T-helper 2 cell treated with Interferon-gamma antibody and Interleukin-4, amounts not matched to agents 100 ng/mL and 5 ng/mL, for 36 hours (primary cell): ENCODE results near the gene DOP1A. TPM values are rescaled to one million over a fixed set of nuclear protein-coding genes. Genes with fewer than 3 reads are reported as not detected.

ENCODE experiments used
- intact Hi-C: fragments of 100-400 bp; cut with micrococcal nuclease; formaldehyde crosslinking; loops from one replicate; pipeline ENCODE4 v1.15.1; 2023
- total RNA-seq: library from RNA; stranded (reverse); gene quantifications from 2 replicates; pipeline ENCODE4 v1.2.3, GENCODE V29; 2022

Gene DOP1A
- total RNA-seq, 1 donor from 2014 or later, result 13.6 TPM

DNA sequence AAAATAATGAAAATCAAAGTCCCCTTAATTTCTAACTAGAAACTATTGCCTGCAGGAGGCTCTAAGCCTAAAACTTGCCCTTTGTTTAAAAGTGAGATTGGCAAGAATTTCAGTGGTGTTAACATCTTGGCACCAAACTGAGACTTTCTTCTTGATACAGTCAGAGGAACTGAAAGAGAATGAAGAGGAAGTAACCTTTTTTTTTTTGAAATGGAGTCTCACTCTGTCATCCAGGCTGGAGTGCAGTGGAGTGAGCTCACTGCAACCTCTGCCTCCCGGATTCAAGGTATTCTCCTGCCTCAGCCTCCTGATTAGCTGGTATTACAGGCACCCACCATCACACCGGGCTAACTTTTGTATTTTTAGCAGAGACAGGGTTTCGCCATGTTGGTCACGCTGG lies 3.6 kb downstream of the DOP1A start:
- intact Hi-C loops, result no loop called here

DNA sequence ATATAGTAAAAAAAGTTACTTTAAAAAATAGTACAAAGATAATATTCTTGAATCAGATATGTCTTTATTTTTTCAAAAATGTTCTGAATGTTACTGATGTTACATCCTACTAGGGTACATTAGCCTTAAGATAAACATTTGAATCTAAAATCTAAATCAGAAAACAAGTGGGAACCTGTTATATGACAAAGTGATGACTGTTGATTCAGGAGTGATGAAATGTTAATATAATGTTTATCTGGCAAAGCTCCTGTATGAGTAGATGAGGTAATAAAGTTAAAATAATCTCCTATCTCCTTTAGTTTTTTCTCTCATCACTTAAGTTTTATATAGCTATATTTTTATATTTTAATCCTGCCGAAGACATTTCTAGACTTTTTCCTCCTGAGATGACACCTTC lies 4.2 kb downstream of the DOP1A start:
- intact Hi-C loops, result no loop called here

DNA sequence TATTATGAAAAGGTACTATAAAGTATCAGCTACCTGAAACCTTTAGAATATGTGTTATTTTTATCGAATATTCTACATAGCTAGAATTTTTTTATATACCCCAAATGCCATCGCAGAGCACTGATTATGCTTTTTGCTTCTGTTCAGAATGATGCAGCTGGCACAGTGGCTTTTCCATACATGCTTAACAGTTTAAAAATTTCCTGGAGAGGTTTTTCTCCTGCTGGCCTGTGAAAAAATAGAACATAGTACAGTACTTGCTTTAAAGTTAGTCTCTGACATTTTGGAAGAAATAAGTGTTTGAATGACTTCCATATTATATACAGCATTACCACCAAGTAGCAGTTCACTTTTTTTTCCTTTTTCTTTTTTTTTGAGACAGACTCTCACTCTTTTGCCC lies 5.3 kb downstream of the DOP1A start:
- intact Hi-C loops, result no loop called here

DNA sequence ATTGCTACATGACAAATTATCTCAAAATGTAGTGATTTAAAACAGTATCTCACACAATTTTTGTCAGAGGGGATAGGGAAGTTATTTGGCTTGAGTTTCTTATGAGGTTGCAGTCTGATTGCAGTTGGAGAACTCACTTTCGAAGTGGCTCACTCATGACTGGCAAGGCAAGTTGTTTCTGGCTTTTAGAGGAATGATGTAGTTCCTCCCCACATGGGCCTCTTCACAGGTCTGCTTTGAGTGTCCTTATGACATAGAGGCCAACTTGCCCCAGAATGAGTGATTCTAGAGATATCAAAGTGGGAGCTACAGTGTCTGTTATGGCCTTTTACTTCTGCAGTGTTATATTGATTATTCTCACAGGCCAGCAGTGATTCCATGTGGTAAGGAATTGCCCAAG lies 6.1 kb downstream of the DOP1A start:
- intact Hi-C loops, result no loop called here

DNA sequence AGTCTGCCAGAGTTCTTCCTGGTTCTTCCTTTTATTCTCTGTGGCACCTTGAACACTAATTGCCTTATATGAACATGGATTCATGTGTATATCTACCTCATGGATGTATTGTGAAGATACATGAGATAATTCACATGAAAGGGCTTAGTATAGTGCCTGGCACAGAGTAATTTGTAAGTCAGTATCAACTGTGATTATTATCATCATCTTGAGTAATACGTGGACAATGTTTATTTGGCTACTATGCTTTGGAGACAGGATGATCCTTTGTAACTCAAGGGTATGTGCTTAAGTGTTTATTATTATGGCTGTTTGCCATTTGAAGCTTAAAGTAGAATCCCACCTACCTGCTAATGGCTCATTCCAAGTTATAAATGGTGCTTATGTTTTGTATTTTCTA lies 16.0 kb downstream of the DOP1A start:
- intact Hi-C loops, result no loop called here

DNA sequence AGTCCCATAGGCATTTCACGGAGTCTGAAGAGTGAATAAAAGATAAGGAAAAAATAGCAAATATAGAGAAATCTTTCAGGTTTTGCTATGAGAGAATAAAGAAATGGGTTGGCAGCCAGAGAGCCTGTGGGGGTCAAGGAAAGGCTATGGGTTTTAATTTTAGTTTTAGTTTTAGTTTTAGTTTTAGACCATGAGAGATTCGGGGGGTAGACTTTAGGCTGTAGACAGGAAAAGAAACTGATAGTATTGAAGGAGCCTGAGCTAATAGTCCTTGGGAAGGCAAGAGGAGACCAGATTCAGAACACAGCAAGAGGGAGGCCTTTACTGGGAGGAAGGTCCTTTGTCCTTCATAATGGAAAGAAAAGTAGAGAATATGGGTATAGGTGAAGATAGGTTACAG lies 19.3 kb downstream of the DOP1A start:
- intact Hi-C loops, result no loop called here

DNA sequence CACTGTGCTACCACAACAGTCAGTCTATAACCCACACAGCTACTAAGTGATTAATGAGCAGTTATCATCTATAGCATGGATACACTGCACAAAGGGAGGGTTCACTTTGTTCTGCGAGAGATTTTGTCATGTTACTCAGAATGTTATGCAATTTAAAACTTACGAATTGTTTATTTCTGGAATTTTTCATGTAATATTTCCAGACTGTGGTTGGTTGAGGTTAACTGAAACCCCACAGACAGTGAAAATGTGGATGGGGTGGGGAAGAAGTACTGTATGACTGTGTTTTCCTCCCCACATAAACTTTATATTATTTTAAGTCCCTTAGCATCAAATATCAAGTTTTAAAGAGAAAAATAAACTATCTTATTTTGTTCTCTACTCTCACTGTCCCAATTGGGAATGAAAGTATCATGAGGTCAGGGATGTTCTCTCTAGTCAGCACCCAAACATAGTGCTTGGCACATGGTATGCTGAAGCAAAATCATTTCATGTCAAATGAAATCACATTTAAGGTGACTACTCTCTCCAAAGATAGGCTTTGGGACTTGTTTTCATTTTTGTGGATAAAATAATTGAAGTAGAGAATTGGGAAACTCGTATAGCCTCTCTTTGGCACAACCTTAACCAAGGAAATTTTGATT lies 25.4 kb downstream of the DOP1A start:
- intact Hi-C loops, result no loop called here

DNA sequence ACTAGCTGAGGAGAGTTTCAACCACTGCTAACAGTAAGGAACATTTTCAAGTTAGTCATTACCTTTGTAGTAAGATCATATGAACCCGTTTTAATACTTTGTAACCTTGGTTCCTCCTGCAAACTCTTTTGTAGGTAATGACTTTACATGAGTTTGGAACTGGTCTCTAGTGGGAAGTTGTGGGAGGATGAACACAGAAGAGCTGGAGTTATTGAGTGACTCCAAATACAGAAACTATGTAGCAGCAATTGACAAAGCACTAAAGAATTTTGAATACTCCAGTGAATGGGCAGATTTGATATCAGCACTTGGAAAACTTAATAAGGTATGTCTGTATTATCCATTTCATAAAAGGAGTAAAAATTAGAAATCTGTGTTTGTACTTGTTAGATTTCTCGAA lies 29.3 kb downstream of the DOP1A start:
- intact Hi-C loops, result no loop called here

DNA sequence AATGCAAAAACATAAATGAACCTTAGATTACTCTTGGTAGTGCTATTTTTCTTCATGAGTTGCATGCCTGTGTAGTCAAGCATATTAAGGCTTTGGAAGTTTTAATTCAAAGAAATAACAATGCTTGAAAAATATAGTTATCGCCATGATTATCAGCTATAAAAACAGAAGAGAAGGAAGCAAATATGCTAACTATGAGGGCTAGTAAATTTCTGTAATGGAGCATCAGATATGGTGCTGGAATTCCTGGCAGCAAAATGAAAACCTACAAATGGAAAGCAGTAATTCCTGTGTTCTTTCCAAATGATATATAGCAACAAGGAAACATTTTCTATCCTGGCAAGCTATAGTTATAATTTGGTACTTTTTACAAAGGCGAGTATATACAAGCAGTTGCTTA lies 29.7 kb downstream of the DOP1A start:
- intact Hi-C loops, result no loop called here

DNA sequence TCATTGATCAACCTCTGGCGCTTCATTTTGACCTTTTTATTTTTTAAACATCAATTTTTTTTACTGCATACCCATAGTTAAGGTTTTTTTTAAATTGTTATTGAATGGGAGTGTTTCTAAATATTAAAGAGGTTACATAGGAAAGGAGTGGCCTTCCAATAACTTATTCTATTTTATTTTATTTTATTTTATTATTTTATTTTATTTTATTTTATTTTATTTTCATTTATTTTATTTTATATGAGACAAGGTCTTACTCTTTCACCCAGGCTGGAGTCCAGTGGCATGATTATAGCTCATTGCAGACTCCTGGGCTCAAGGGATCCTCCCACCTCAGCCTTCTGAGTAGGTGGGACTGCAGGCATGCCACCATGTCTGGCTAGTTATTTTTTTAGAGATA lies 30.2 kb downstream of the DOP1A start:
- intact Hi-C loops, result no loop called here

DNA sequence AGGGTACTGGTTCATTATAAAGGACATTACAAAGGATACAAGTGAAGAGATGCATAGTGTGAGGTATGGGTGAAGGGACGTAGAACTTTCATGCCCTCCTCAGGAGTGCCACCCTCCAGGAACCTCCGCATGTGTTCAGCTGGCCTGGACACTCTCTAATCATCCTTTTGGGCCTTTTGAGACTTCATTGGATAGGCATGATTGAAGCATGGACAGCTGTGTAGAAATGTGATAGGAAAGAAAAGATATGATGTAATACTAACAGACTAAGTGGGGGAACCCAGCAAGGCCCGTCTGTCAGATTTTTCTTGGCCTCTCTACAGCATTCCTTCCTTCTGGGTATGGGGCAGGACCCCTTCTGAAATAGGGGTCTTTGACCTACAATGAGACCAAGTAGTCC lies 31.1 kb downstream of the DOP1A start:
- intact Hi-C loops, result no loop called here

DNA sequence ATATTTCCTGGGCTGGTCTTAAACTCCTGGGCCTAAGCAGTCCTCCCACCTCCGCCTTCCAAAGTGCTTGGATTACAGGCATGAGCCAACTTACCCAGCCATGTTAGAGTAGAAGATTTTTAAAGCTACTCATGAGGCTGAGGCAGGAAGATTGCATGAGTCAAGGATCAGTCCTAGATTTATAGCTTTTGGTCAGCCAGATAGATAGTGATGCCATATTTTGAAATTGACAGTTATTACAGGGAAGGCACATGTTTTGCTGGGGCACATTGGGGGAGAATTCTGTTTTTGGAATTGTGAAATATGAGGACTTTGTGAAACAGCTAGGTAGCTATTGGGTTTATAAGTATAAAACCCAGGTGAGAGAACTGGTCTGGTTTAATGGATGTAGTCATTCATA lies 40.9 kb downstream of the DOP1A start:
- intact Hi-C loops, result no loop called here

DNA sequence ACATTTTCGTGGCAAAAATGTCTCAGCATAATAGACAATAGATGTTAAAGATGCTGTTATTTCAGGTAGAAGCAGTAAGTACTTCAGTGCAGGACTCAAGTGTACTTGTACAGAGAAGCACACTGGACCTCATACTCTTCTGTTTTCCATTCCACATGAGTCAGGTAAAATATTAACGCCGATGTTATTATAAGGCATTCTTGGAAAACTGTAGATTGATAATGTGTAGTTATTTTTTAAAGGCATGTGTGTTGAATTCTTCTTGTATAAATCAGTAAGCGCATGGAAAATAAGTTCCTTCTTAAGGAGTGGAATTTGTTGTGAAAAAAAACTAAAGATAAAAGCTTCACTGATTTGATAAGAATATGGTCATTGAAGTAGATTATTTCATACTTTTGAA lies 45.8 kb downstream of the DOP1A start:
- intact Hi-C loops, result no loop called here

DNA sequence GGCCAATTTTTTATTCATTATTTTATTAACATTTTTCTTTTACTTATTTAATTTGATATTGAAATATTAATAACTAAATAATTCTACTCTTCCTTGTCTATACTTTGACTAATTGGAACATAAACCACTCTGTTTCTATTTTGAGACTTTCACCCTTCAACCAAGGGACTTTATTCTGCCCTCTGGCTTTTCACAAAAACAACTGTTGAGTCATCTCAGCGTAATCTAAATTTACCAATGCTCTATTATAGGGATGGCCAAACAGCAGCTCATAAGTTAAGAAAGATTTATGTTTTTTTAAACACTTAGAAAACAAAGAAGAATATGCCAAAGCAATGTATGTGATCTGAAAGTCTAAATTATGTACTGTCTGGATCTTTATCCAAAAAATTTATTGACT lies 46.7 kb downstream of the DOP1A start:
- intact Hi-C loops, result no loop called here

DNA sequence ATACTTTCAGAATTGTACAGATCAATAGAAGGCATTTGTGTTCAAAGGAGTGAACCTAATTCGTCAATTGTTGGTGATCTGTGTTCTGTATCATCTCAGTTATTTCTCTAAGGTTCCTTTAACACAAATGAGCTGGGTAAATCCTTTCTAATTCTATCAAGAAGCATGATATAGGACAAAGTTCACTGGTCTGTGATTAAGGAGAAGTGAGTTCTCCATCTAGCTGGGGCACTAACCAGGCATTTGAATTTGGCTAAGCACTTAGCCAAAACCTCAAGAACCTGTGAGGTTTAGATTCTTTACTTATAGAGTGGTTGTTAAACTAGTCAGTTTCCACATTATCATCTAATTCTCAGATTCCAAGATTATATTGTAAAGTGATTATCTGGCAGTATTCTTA lies 50.3 kb downstream of the DOP1A start:
- intact Hi-C loops, result no loop called here

DNA sequence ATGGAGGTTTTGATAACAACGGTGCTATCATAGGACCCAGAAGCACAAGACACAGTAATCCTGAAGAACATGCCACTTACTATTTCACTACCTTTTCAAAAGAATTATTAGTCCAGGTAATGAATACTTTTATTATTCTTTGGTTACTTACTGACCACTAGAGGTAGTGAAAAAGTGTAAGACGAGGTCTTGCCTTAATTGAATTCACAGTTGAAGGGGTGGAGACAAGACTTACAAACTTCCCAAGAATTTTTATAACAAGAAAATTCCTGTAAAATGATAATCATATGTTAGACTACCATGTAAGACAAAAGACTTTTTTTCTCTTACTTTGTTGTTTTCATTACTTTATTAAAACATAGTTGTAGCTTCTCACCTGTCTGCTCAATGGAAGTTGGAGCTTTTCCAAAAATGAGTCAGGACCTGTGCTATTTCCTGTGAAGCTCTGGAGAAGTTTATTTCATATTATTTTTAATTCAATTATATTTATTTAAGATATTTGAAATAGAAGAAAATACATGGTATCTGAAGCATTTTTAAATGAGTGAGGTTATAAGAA lies 52.4 kb downstream of the DOP1A start:
- intact Hi-C loops, result no loop called here

DNA sequence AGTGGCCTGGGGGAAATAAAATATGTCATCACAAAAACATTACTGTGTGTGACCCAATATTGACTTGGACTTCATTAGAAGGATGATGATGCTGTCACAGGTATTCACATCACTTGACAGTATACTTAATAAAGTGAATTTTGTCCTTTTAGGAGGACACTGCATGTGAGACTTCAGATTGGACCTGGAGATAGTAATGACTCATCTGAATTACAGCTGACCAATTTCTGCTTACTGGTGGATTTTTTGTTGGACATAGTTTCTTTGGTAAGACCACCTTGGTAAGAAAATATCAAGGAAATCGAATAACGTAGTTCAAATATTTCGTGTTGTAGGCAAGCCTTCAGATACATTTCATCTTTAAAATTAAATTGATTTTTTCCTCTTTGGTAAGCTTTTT lies 57.1 kb downstream of the DOP1A start:
- intact Hi-C loops, result no loop called here

DNA sequence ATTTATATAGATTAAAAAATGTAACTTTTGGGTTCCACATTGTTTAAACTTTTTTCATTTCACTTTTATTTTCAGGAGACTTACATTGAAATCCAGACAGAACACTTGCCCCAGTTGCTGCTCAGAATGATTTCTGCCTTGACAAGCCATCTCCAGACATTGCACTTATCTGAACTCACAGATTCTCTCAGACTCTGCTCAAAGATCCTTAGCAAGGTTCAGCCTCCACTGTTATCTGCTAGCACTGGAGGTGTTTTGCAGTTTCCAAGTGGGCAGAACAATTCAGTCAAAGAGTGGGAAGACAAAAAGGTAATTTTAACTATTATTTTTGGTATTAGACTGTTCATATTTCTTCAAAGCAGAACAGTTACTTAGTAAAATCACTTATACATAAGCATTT lies 58.0 kb downstream of the DOP1A start:
- intact Hi-C loops, result no loop called here

DNA sequence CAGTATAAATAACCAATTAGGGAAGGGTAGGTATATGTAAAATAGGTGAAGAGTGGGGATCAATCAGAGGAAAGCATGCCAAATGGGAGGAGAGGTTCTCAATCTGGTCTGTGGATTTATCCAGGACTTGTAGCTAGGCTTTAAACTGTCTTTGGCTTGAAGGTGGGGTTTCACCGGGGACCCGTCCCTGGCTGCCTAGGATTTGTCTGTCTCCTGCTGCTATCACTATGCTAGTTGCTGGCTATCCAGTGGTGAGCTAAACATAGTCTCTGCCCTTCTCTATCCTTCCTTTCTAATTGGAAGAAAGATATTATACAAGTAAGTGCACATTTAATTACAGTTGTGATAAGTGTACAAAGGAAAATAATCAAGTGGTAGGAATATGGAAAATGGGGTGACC lies 58.8 kb downstream of the DOP1A start:
- intact Hi-C loops, result no loop called here

DNA sequence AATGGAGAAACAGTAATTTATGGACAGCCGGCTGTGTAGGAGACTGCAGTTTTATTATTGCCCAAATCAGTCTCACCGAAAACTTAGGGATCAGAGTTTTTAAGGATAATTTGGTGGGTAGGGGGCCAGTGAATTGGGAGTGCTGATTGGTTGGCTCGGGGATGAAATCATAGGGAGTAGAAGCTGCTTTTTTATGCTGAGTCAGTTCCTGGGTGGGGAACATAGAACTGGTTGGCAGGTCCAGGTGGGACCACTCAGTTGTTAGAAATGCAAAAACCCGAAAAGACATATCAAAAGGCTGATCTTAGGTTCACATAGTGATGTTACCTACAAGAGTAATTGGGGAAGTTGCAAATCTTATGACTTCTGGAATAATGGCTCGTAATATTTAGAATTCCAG lies 59.3 kb downstream of the DOP1A start:
- intact Hi-C loops, result no loop called here

DNA sequence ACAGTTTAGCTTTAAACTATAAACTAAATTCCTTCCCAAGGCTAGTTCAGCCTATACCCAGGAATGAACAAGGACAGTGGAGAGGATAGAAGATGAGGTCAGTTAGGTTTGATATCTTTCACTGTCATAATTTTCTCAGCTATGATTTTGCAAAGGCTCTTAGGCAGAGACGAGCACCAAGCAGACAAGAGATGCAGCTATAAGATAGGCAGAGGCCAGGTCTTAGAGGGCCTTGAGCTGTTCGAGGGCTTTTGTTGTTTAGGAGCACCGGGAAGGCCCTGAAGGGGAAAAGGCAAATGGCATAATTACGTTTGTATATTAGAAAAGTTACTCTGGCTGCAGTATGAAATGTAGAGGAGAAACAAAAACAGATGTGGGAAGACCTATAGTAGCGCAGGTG lies 59.8 kb downstream of the DOP1A start:
- intact Hi-C loops, result no loop called here

DNA sequence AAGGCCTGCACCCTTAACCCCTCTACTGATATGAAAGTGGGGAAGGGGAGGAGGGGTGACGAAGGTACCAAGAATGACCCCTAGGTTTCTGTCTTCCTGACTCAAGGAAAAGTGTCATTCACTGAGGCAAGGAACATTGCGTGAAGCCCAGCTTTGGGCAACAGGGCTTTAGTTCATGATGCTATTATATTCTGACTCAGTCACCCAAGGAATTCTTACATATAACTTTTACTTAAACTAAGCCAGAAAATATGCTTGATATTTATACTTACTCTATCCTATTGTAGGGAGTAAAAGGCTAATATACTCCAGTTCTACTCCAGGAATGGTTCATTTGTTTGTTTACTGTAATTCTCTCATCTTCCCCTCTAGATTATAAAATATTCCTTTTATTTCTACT lies 60.5 kb downstream of the DOP1A start:
- intact Hi-C loops, result no loop called here

DNA sequence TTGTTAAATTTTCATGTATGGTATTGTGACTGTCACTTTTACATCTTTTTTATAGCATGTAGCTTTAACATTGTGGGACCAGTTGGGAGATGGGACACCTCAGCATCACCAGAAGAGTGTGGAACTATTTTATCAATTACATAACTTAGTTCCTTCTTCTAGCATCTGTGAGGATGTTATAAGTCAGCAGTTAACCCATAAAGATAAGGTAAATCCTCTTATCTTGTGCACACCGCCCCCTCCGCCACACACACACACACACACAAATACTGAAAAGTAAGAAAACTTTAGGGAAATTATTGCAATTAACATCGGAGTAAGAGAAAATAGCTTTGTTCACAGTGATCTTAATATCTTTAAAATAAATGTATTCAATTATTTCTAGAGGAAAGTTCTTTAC lies 64.7 kb downstream of the DOP1A start:
- intact Hi-C loops, result no loop called here
